HG03159 (cell line): Measurements from ENCODE around the gene SETX.
"Not testable (repeated sequence)": the region's sequence is repeated elsewhere in the genome, so short reads cannot be mapped to it uniquely, and the experiment has no call there.

Experiments used
- ATAC-seq: cut with Tn5 transposase; IDR thresholded peaks from one replicate; pipeline ENCODE4 v1.9.1; 2021; ENCODE audit warnings: mild to moderate bottlenecking, moderate library complexity; ENCODE audit not compliant: unreplicated experiment

SETX gene

GRCh38 chr9:132354637-132355355, at the start of gene SETX:
Gene SETX (minus strand): TSS chr9:132354986. CDS start chr9:132349428, 5,558 bp downstream.
- ATAC-seq, result peak; percentile 80

- ATAC-seq, result no peak
Observed at GRCh38 chr9:132404228-132404881, 49.6 kb upstream of the SETX start.

GRCh38 chr9:132401824-132402223, 47.0 kb upstream of the SETX start:
- no peak for ATAC-seq

GRCh38 chr9:132395560-132395959, 40.8 kb upstream of the SETX start:
- no peak for ATAC-seq

GRCh38 chr9:132391449-132391848, 36.7 kb upstream of the SETX start:
- ATAC-seq, result no peak

GRCh38 chr9:132390966-132391365, 36.2 kb upstream of the SETX start:
- no peak for ATAC-seq

GRCh38 chr9:132387133-132387532, 32.3 kb upstream of the SETX start:
- no peak for ATAC-seq

- ATAC-seq, result no peak
Observed at GRCh38 chr9:132384376-132384775, 29.6 kb upstream of the SETX start.

- no peak for ATAC-seq
Observed at GRCh38 chr9:132383462-132383883, 28.7 kb upstream of the SETX start.

- ATAC-seq, result peak; percentile 73
Observed at GRCh38 chr9:132381966-132382541, 27.3 kb upstream of the SETX start.

- ATAC-seq, result not testable (repeated sequence)
Observed at GRCh38 chr9:132378416-132378815, 23.6 kb upstream of the SETX start.

- not testable (repeated sequence) for ATAC-seq
Observed at GRCh38 chr9:132377769-132378168, 23.0 kb upstream of the SETX start.

- no peak for ATAC-seq
Observed at GRCh38 chr9:132372177-132373095, 17.6 kb upstream of the SETX start.

GRCh38 chr9:132370592-132370991, 15.8 kb upstream of the SETX start:
- ATAC-seq, result no peak

- no peak for ATAC-seq
Observed at GRCh38 chr9:132369421-132369820, 14.6 kb upstream of the SETX start.

- ATAC-seq, result no peak
Observed at GRCh38 chr9:132367613-132368313, 13.0 kb upstream of the SETX start.

GRCh38 chr9:132366481-132366880, 11.7 kb upstream of the SETX start:
- no peak for ATAC-seq

- no peak for ATAC-seq
Observed at GRCh38 chr9:132365986-132366385, 11.2 kb upstream of the SETX start.

- no peak for ATAC-seq
Observed at GRCh38 chr9:132364068-132364467, 9.3 kb upstream of the SETX start.

GRCh38 chr9:132357764-132358163, 3.0 kb upstream of the SETX start:
- ATAC-seq, result no peak
